ENCODE results near the gene NHERF1.

The NHERF1 gene

DNA sequence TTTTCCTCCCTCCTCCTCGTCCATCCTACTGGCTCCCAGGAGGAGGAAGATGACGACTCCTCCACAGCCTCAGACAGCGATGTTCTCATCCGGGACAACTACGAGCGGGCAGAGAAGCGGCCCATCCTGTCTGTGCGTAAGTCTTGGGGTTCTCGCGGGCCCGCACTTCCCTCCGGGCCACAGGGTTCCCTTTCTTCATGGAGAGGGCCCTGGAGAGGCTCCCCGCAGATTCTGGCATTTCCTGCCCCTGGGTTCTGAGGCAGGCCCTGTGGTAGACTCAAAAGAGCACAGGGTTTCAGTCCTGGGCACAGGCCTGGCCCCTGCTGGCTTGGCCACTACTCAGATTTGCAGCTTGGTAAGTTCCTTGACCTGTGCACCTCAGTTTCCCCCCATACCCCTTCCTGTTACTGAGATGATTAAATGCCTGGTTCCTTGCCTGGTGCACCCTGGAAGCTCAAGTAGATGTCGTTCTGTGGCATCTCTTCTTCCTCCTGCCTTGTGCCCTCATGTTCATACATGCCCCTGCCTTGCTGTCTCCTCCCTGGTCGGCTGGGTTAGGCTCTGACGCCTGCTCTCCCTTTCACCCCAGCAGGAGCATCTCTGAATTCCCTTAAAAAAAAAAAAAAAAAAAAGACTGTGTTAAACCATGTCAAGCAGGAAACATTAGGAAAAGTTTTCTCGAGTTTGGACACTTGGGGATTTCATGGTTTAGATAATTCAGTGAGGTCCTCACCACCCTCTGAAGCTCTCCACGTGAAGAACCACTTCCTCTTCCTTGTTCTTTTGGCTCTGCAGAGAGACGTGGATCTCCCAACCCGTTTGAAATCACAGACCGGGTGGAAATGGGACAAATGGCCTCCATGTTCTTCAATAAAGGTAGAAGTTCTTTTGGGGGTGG, 42.0 kb downstream of the NHERF1 start:
- Histone ChIP-seq H3F3A (ENCODE audit: insufficient read depth, low read length) (peaks cover 1% of the 10 kb centered on the region; the same call in 1 of the 2 replicates), H3K4me1 (ENCODE audit: low read length) (peaks cover 3% of the 10 kb centered on the region), H3K9me2 (replicated peaks; ENCODE audit: insufficient read depth, low read length) (no peaks in the 10 kb centered on the region), H4K20me1 (ENCODE audit: insufficient read depth, low read length) (no peaks in the 10 kb centered on the region), H3K4me3 (ENCODE audit: low read length) (no peak overlapping the region), H3K9me3 (replicated peaks; ENCODE audit: insufficient read depth, low read length) (no peaks in the 10 kb centered on the region), H3K27ac (ENCODE audit: low read length) (no peak overlapping the region), H2AFZ (ENCODE audit: low read length) (no peak overlapping the region), H3K4me2 (ENCODE audit: low read depth, low read length) (no peak overlapping the region), H3K36me3 (replicated peaks; ENCODE audit: insufficient read depth, low read length) (no peaks in the 10 kb centered on the region), H3K9ac (ENCODE audit: low read length) (no peak overlapping the region), H3K27me3 (replicated peaks; ENCODE audit: insufficient read depth, low read length) (no peaks in the 10 kb centered on the region), H3K79me2 (ENCODE audit: low read length) (peaks cover 7% of the 10 kb centered on the region; the same call in 1 of the 2 replicates)
- no peak for DNase-seq
- TF ChIP-seq, protein P1, sequence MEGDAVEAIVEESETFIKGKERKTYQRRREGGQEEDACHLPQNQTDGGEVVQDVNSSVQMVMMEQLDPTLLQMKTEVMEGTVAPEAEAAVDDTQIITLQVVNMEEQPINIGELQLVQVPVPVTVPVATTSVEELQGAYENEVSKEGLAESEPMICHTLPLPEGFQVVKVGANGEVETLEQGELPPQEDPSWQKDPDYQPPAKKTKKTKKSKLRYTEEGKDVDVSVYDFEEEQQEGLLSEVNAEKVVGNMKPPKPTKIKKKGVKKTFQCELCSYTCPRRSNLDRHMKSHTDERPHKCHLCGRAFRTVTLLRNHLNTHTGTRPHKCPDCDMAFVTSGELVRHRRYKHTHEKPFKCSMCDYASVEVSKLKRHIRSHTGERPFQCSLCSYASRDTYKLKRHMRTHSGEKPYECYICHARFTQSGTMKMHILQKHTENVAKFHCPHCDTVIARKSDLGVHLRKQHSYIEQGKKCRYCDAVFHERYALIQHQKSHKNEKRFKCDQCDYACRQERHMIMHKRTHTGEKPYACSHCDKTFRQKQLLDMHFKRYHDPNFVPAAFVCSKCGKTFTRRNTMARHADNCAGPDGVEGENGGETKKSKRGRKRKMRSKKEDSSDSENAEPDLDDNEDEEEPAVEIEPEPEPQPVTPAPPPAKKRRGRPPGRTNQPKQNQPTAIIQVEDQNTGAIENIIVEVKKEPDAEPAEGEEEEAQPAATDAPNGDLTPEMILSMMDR (IDR thresholded peaks at IDR 0.05; ENCODE audit: low read length), result no peak
- TF ChIP-seq EZH2 (optimal IDR thresholded peaks at IDR 0.05; ENCODE audit: low read depth, low read length) (no peak), EZH2phosphoT487 (IDR thresholded peaks at IDR 0.05; ENCODE audit: low read length) (no peak)

DNA sequence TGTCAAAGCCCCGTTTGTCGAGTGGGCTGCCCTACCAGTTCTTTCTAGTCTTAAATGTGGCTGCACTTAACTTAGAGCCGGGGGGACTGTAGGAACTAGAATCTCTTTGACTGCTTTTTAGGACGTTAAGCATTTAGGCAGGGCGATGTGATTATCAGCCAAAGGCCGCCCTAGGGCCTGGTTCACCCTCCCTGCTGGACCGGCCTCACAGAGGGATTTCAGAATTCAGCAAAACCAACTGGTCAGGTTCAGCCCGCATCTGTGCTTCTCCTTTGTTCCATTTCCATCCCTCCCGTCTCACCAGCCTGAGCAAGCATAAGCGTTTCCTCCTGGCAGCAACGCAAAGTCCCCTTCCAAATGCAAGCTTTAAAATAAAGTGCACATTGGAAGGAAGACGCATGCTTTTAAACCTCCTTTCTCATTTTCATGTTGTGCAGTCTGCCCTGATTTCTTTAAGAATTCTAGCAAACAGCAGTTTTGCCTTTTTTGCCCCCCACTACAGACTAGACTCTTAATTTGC, 44.2 kb downstream of the NHERF1 start:
- no peaks in the 10 kb centered on the region for H3F3A ChIP-seq (ENCODE audit: insufficient read depth, low read length)
- no peaks in the 10 kb centered on the region for H4K20me1 ChIP-seq (ENCODE audit: insufficient read depth, low read length)
- H3K36me3 ChIP-seq (replicated peaks; ENCODE audit: insufficient read depth, low read length), result no peaks in the 10 kb centered on the region

GRCh38 chr17:74795327-74796020, 47.0 kb downstream of the NHERF1 start:
- no peak for DNase-seq
- no peak overlapping the region for H3K9ac ChIP-seq (ENCODE audit: low read length)
- no peaks in the 10 kb centered on the region for H3K36me3 ChIP-seq (replicated peaks; ENCODE audit: insufficient read depth, low read length)
- no peaks in the 10 kb centered on the region for H3K4me1 ChIP-seq (ENCODE audit: low read length)
- no peaks in the 10 kb centered on the region for H3K27me3 ChIP-seq (replicated peaks; ENCODE audit: insufficient read depth, low read length)
- TF ChIP-seq EZH2 (optimal IDR thresholded peaks at IDR 0.05; ENCODE audit: low read depth, low read length), result no peak
- TF ChIP-seq, protein P1 (IDR thresholded peaks at IDR 0.05; ENCODE audit: low read length), result no peak
- no peak for TF ChIP-seq EZH2phosphoT487 (IDR thresholded peaks at IDR 0.05; ENCODE audit: low read length)
- no peaks in the 10 kb centered on the region for H3K9me3 ChIP-seq (replicated peaks; ENCODE audit: insufficient read depth, low read length)
- no peaks in the 10 kb centered on the region for H3K79me2 ChIP-seq (ENCODE audit: low read length)
- no peak overlapping the region for H3K4me2 ChIP-seq (ENCODE audit: low read depth, low read length)
- H3K4me3 ChIP-seq (ENCODE audit: low read length), result no peak overlapping the region
- no peaks in the 10 kb centered on the region for H3F3A ChIP-seq (ENCODE audit: insufficient read depth, low read length)
- H3K27ac ChIP-seq (ENCODE audit: low read length), result no peak overlapping the region
- H2AFZ ChIP-seq (ENCODE audit: low read length), result no peak overlapping the region
- no peaks in the 10 kb centered on the region for H3K9me2 ChIP-seq (replicated peaks; ENCODE audit: insufficient read depth, low read length)
- H4K20me1 ChIP-seq (ENCODE audit: insufficient read depth, low read length), result no peaks in the 10 kb centered on the region

More for the DNA sequence above, 44.2 kb downstream of the NHERF1 start:
- Histone ChIP-seq H3K9me2 (replicated peaks; ENCODE audit: insufficient read depth, low read length) (no peaks in the 10 kb centered on the region), H3K4me2 (ENCODE audit: low read depth, low read length) (no peak overlapping the region), H2AFZ (ENCODE audit: low read length) (no peak overlapping the region), H3K4me3 (ENCODE audit: low read length) (no peak overlapping the region), H3K27ac (ENCODE audit: low read length) (no peak overlapping the region), H3K9ac (ENCODE audit: low read length) (no peak overlapping the region), H3K9me3 (replicated peaks; ENCODE audit: insufficient read depth, low read length) (no peaks in the 10 kb centered on the region), H3K4me1 (ENCODE audit: low read length) (no peaks in the 10 kb centered on the region), H3K79me2 (ENCODE audit: low read length) (no peaks in the 10 kb centered on the region), H3K27me3 (replicated peaks; ENCODE audit: insufficient read depth, low read length) (no peaks in the 10 kb centered on the region)
- no peak for DNase-seq
- TF ChIP-seq EZH2phosphoT487 (IDR thresholded peaks at IDR 0.05; ENCODE audit: low read length), result no peak
